Mesodermal cell (in vitro differentiated cells): ENCODE measurements around the gene CHEK1.

Experiments
- H3K27ac ChIP-seq: 2 replicates; pipeline ENCODE4 v1.7.0; 2013; ENCODE audit warnings: mild to moderate bottlenecking, low read depth, low read length, moderate library complexity; ENCODE audit not compliant: severe bottlenecking
- H3K36me3 ChIP-seq: 2 replicates; pipeline ENCODE4 v1.7.1; 2013; ENCODE audit warnings: mild to moderate bottlenecking, low read length, moderate library complexity; ENCODE audit not compliant: control insufficient read depth, insufficient read depth
- H3K4me1 ChIP-seq: one replicate; pipeline ENCODE4 v1.7.1; 2013; ENCODE audit warnings: mild to moderate bottlenecking, low read length; ENCODE audit not compliant: insufficient read depth, control insufficient read depth, poor library complexity, severe bottlenecking
- H3K4me3 ChIP-seq: 2 replicates; pipeline ENCODE4 v1.7.0; 2013; ENCODE audit warnings: low read length, control low read depth, mild to moderate bottlenecking; ENCODE audit not compliant: insufficient read depth, poor library complexity, severe bottlenecking; ENCODE audit errors: extremely low read depth
- H3K9me3 ChIP-seq: 2 replicates; pipeline ENCODE4 v1.7.1; 2013; ENCODE audit warnings: mild to moderate bottlenecking, low read length, moderate library complexity; ENCODE audit not compliant: control insufficient read depth
- WGBS, 2 experiments: methylation state at CpG; one replicate each; pipeline ENCODE4 v1.1.5; 2013; ENCODE audit warnings: missing lambda C conversion rate in 2 of 2; ENCODE audit not compliant: insufficient coverage in 2 of 2; 5-methylcytosine and 5-hydroxymethylcytosine counted together

Gene CHEK1

GRCh38 chr11:125625225-125625629 is 264 bp downstream of the CHEK1 start:
- no peaks in the 10 kb centered on the region for H3K4me1 ChIP-seq
- peaks cover 54% of the 10 kb centered on the region for H3K36me3 ChIP-seq
- WGBS, 2 experiments: 10 to 11% methylated on average over 19 to 20 of the region's 20 CpGs
- H3K9me3 ChIP-seq: no peaks in the 10 kb centered on the region
- H3K27ac ChIP-seq: peak overlapping the region; percentile 94
- peak overlapping the region; percentile 59 for H3K4me3 ChIP-seq

- H3K4me1 ChIP-seq: no peaks in the 10 kb centered on the region
- H3K27ac ChIP-seq: peak overlapping the region; percentile 94
- H3K9me3 ChIP-seq: no peaks in the 10 kb centered on the region
- peaks cover 54% of the 10 kb centered on the region for H3K36me3 ChIP-seq
- WGBS, 2 experiments: 0 to 1% methylated on average over 22 to 44 of the region's 51 CpGs
- peak overlapping the region; percentile 59 for H3K4me3 ChIP-seq
These were observed 796 bp downstream of the CHEK1 start for GRCh38 chr11:125625630-125626287.

DNA sequence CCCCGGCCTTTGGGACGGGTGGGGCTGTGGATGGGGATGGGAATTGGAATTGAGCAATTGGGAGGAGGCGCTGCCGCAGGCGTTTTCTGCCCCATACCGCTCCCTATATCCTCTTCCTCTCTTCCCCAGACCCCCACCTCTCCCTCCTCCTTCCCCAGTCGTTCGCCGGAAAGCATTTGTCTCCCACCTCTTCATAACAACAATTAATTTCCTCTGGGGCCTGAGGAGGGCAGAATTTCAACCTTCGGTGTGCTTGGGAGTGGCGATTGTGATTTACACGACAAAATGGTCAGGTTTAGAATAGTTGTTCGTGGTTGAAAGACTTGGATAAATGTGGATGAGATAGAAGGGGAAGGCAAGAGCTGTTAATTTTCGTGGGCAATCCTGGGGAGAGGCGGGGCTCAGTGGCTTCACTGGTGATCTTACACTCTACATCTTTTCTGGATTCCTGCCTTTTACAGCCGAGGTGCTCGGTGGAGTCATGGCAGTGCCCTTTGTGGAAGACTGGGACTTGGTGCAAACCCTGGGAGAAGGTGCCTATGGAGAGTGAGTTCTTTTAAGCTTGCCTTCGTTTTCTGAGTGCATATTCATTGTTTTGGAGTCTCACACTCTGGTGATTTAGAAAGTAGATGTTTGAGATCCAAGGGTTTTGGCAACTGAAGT is 1.5 kb downstream of the CHEK1 start:
- Histone ChIP-seq H3K9me3 (no peaks in the 10 kb centered on the region), H3K36me3 (peaks cover 50% of the 10 kb centered on the region), H3K27ac (peak overlapping the region; percentile 94), H3K4me1 (no peaks in the 10 kb centered on the region), H3K4me3 (peak overlapping the region; percentile 59)
- WGBS, 2 experiments: 0 to 4% methylated on average over 5 to 7 of the region's 18 CpGs

DNA sequence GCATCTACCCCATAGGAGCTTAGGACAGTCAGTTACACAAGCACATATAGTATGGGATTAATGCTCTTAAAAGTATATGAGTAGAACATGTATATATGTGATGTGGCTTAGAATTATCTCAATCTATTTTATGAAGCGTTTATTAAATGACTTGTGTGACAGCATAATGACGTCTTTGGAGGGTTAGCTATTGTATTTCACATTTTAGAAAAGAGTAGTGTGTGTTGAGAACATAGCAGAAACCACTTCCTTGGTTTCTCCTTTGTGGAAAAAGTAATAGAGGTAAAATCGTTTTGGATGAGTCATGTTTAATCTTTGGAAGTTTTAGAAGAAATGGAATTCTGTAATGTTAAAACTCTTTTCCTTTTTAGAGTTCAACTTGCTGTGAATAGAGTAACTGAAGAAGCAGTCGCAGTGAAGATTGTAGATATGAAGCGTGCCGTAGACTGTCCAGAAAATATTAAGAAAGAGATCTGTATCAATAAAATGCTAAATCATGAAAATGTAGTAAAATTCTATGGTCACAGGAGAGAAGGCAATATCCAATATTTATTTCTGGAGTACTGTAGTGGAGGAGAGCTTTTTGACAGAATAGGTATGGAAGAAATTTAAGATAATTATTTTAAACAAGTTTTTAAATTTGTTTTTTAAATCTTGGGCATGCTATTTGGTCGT is 2.4 kb downstream of the CHEK1 start:
- peak overlapping the region; percentile 59 for H3K4me3 ChIP-seq
- no peaks in the 10 kb centered on the region for H3K9me3 ChIP-seq
- peaks cover 51% of the 10 kb centered on the region for H3K36me3 ChIP-seq
- H3K4me1 ChIP-seq: no peaks in the 10 kb centered on the region
- WGBS, 2 experiments: 46 to 60% methylated on average over 2 to 6 of the region's 7 CpGs
- no peak overlapping the region for H3K27ac ChIP-seq

GRCh38 chr11:125637840-125638239 is 12.9 kb downstream of the CHEK1 start:
- Histone ChIP-seq H3K4me1 (no peaks in the 10 kb centered on the region), H3K27ac (no peak overlapping the region), H3K36me3 (peaks cover 83% of the 10 kb centered on the region), H3K4me3 (no peak overlapping the region), H3K9me3 (no peaks in the 10 kb centered on the region)
- WGBS, 2 experiments: 93 to 95% methylated on average over 1 to 2 of the region's 3 CpGs

DNA sequence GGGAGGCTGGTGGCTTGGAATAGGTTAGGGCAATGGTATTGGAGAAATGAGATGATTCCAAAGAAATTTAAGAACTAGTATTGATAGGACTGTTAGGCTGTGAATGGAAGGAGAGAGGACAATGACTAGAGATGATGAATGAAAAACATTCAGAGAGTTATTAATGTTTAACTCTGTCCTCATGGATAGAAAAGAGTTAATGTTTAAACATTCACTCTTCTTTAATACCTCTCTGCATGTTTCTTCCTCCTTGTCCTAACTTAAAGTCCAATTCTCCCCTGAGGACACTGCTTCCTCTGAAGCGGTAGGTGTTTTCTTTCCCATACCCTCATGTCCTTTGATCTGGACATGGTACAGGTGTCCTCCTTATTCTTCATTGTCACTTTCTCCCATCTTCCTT is 13.4 kb downstream of the CHEK1 start:
- Histone ChIP-seq H3K36me3 (peaks cover 79% of the 10 kb centered on the region), H3K27ac (no peak overlapping the region), H3K9me3 (no peaks in the 10 kb centered on the region), H3K4me1 (no peaks in the 10 kb centered on the region), H3K4me3 (no peak overlapping the region)
- 100% methylated on average over 1 of the region's 1 CpG for WGBS, 2 experiments

DNA sequence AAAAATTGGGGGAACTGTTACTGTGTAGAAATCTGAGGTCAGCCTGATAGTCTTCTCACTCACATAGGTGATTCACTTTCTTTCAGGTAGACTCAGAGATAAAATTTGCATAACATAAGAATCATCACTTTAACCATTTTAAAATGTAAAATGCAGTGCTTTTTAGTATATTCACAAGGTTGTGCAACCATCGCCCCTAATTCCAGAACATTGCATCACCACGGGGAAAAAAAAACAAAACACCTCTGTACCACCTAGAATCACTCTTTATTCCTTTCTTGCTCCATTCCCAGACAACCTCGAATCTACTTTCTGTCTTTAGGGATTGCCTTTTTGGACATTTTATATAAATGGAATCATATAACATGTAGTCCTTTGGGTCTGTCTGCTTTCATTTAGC is 20.9 kb downstream of the CHEK1 start:
- H3K4me1 ChIP-seq: no peaks in the 10 kb centered on the region
- H3K9me3 ChIP-seq: no peaks in the 10 kb centered on the region
- H3K27ac ChIP-seq: no peak overlapping the region
- WGBS, 2 experiments: 90% methylated on average over 2 of the region's 3 CpGs; no CpG with 5 or more reads in 1 of the 2 experiments
- H3K4me3 ChIP-seq: no peak overlapping the region
- H3K36me3 ChIP-seq: peaks cover 73% of the 10 kb centered on the region

DNA sequence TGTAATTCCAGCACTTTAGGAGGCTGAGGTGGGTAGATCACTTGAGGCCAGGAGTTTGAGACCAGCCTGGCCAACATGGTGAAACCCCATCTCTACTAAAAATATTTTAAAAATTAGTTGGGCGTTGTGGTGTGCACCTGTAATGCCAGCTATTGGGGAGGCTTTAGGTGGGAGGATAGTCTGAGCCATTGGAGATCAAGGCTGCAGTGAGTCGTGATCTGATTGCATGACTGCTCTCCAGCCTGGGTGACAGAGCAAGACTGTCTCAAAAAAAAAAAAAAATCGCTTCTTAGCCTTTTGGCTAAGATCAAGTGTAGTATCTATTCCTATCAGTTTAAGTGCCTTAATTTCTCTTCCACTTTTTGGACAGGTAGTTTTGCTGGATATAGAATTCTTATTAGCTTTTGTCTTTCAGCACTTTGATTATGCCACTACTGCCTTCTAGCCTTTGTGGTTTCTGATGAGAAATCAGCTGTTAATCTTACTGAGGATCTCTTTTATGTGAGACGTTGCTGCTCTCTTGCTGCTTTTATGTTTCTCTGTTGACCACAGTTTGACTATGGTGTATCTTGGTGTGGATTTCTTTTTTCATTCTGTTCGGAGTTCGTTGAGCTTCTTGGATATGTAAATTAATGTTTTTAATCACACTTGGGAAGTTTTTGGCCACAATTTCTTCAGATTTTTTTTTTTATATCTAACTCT is 24.7 kb downstream of the CHEK1 start:
- 94 to 100% methylated on average over 2 of the region's 6 CpGs for WGBS, 2 experiments
- Histone ChIP-seq H3K4me1 (no peaks in the 10 kb centered on the region), H3K9me3 (no peaks in the 10 kb centered on the region), H3K27ac (no peak overlapping the region), H3K4me3 (no peak overlapping the region), H3K36me3 (peaks cover 75% of the 10 kb centered on the region)

DNA sequence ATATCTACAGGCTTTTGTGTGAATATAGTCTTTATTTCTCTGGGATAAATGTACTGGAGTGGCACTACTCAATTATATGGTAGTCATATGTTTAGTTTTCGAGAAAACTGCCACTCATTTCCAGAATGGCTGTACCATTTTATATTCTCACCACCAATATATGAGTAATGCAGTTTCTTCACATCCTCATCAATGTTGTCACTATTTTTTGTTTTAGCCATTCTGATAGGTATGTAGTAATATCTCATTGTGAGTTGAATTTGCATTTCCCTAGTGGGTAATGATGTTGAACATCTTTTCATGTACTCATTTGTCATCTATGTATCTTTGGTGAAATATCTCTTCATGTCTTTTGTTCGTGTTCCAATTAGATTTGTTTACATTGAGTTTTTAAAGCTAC is 37.7 kb downstream of the CHEK1 start:
- Histone ChIP-seq H3K9me3 (peaks cover 4% of the 10 kb centered on the region), H3K4me3 (no peak overlapping the region), H3K36me3 (peaks cover 58% of the 10 kb centered on the region), H3K27ac (no peak overlapping the region), H3K4me1 (no peaks in the 10 kb centered on the region)
- no CpG with 5 or more reads among the region's 2 CpGs for WGBS, 2 experiments

GRCh38 chr11:125663910-125664309 is 38.9 kb downstream of the CHEK1 start:
- no CpG with 5 or more reads among the region's 3 CpGs for WGBS, 2 experiments
- Histone ChIP-seq H3K27ac (no peak overlapping the region), H3K4me1 (no peaks in the 10 kb centered on the region), H3K36me3 (peaks cover 48% of the 10 kb centered on the region), H3K4me3 (no peak overlapping the region), H3K9me3 (peaks cover 4% of the 10 kb centered on the region)
